H1 (cell line): ENCODE results near the gene PANX2. TPM values are rescaled to one million over a fixed set of nuclear protein-coding genes. Genes with fewer than 3 reads are reported as not detected.

Experiments
- CTCF ChIA-PET: fragments of 300-600 bp; sonication (Branson Sonifier 250); formaldehyde crosslinking; loops from one replicate; lab custom pipeline; 2021; ENCODE audit not compliant: partially characterized antibody; lab: Charles Lee
- POLR2A ChIA-PET: fragments of 300-600 bp; sonication (Branson Sonifier 250); formaldehyde crosslinking; loops from one replicate; lab custom pipeline; 2021; ENCODE audit warnings: inconsistent platforms; ENCODE audit not compliant: partially characterized antibody; lab: Charles Lee
- DNase-seq, 2 experiments: peaks; one replicate each; pipeline versions ENCODE4 v3.0.0 to v3.0.0-alpha.2; 2010 to 2022; ENCODE audit warnings: low spot score in 2 of 2, low read depth in 1 of 2, mixed read lengths in 1 of 2
- FAIRE-seq: peaks from 2 replicates; lab custom pipeline; 2011; peaks lifted over from hg19 to GRCh38; lab: Jason Lieb, UNC
- H2AFZ ChIP-seq: 2 replicates; pipeline ENCODE4 v1.8.1; 2012; ENCODE audit warnings: low read length, inconsistent platforms
- H2AK5ac ChIP-seq: 2 replicates; pipeline ENCODE4 v1.6.1; 2013; ENCODE audit warnings: low read depth, low read length
- H2BK120ac ChIP-seq: replicated peaks from 2 replicates; pipeline ENCODE3; 2013; ENCODE audit warnings: low read depth, low read length, inconsistent platforms
- H2BK12ac ChIP-seq: 2 replicates; pipeline ENCODE4 v1.6.1; 2013; ENCODE audit warnings: low read depth, low read length
- H2BK15ac ChIP-seq: 2 replicates; pipeline ENCODE4 v1.6.1; 2013; ENCODE audit warnings: low read length
- H2BK20ac ChIP-seq: 2 replicates; pipeline ENCODE4 v1.6.1; 2013; ENCODE audit warnings: low read length
- H2BK5ac ChIP-seq: 2 replicates; pipeline ENCODE4 v1.6.1; 2013; ENCODE audit warnings: low read depth, low read length
- H3K14ac ChIP-seq: 2 replicates; pipeline ENCODE4 v1.6.1; 2013; ENCODE audit warnings: inconsistent platforms; ENCODE audit not compliant: insufficient read length
- H3K18ac ChIP-seq: 2 replicates; pipeline ENCODE4 v1.6.1; 2013; ENCODE audit warnings: low read length; ENCODE audit errors: extremely low read depth
- H3K23ac ChIP-seq: 2 replicates; pipeline ENCODE4 v1.6.1; 2013; ENCODE audit warnings: inconsistent platforms; ENCODE audit not compliant: insufficient read length
- H3K23me2 ChIP-seq: 2 replicates; pipeline ENCODE4 v1.6.1; 2013; ENCODE audit warnings: low read depth, low read length
- H3K27ac ChIP-seq: 2 replicates; pipeline ENCODE4 v1.6.1; 2011; ENCODE audit warnings: low read depth, low read length, inconsistent platforms
- H3K27me3 ChIP-seq, 4 experiments: replicated peaks in 1 of 4; 1 replicate in 1 of 4; 2 replicates in 3 of 4; pipeline versions ENCODE4 v1.6.1 to v1.8.1; 2011 to 2013; ENCODE audit warnings: low read length in 3 of 4, mild to moderate bottlenecking in 3 of 4, inconsistent platforms in 2 of 4, mixed read lengths in 2 of 4, moderate library complexity in 1 of 4; ENCODE audit not compliant: control insufficient read depth in 3 of 4, insufficient read depth in 3 of 4; ENCODE audit errors: extremely low read depth in 1 of 4
- H3K36me3 ChIP-seq, 4 experiments: 2 replicates each; pipeline versions ENCODE4 v1.6.1 to v1.8.1; 2011 to 2013; ENCODE audit warnings: mild to moderate bottlenecking in 4 of 4, low read length in 3 of 4, moderate library complexity in 2 of 4, control low read depth in 1 of 4, inconsistent platforms in 1 of 4; ENCODE audit not compliant: insufficient read depth in 4 of 4, control insufficient read depth in 2 of 4
- H3K4ac ChIP-seq: replicated peaks from 2 replicates; pipeline ENCODE3; 2013; ENCODE audit warnings: low read length, low read depth, mixed read lengths, inconsistent platforms; ENCODE audit not compliant: insufficient read length
- H3K4me1 ChIP-seq, 4 experiments: replicated peaks in 1 of 4; 1 replicate in 1 of 4; 2 replicates in 3 of 4; pipeline versions ENCODE4 v1.6.1 to v1.8.1; 2011 to 2013; ENCODE audit warnings: low read length in 3 of 4, inconsistent platforms in 2 of 4, mixed read lengths in 1 of 4; ENCODE audit not compliant: insufficient read depth in 4 of 4, control insufficient read depth in 3 of 4
- H3K4me2 ChIP-seq, 2 experiments: 2 replicates each; pipeline versions ENCODE4 v1.6.1 to v1.8.1; 2011 to 2013; ENCODE audit warnings: low read depth in 2 of 2, low read length in 2 of 2, control low read depth in 1 of 2, inconsistent platforms in 1 of 2, mild to moderate bottlenecking in 1 of 2; ENCODE audit not compliant: insufficient read depth in 1 of 2
- H3K4me3 ChIP-seq, 4 experiments: fragments of 200-600, 300-600 bp in 1 of 4; sonication (generic), shearing (Covaris generic), sonication (Bioruptor Twin) in 1 of 4; 2 replicates each; pipeline versions ENCODE4 v1.5.1 to v1.8.1; 2011 to 2016; ENCODE audit warnings: low read length in 4 of 4, low read depth in 3 of 4, control low read depth in 2 of 4, inconsistent platforms in 2 of 4, mild to moderate bottlenecking in 2 of 4, mixed read lengths in 1 of 4, moderate library complexity in 1 of 4; ENCODE audit not compliant: insufficient read depth in 2 of 4; ENCODE audit errors: extremely low read depth in 1 of 4
- H3K56ac ChIP-seq: replicated peaks from 2 replicates; pipeline ENCODE3; 2013; ENCODE audit warnings: low read depth, mild to moderate bottlenecking, mixed read lengths, low read length, inconsistent platforms; ENCODE audit not compliant: insufficient read length
- H3K79me1 ChIP-seq: 2 replicates; pipeline ENCODE4 v1.6.1; 2013; ENCODE audit warnings: low read depth, low read length, control low read depth
- H3K79me2 ChIP-seq, 2 experiments: 2 replicates each; pipeline versions ENCODE4 v1.6.1 to v1.8.1; 2012 to 2013; ENCODE audit warnings: low read length in 2 of 2, mild to moderate bottlenecking in 2 of 2, inconsistent platforms in 1 of 2; ENCODE audit not compliant: insufficient read depth in 2 of 2, control insufficient read depth in 1 of 2
- H3K9ac ChIP-seq, 4 experiments: replicated peaks in 1 of 4; 1 replicate in 1 of 4; 2 replicates in 3 of 4; pipeline versions ENCODE4 v1.6.1 to v1.8.1; 2011 to 2013; ENCODE audit warnings: low read depth in 3 of 4, low read length in 3 of 4, control low read depth in 2 of 4, mild to moderate bottlenecking in 2 of 4, moderate library complexity in 2 of 4, inconsistent platforms in 1 of 4; ENCODE audit errors: extremely low read depth in 1 of 4
- H3K9me3 ChIP-seq, 2 experiments: 2 replicates each; pipeline versions ENCODE4 v1.6.1 to v1.8.1; 2012 to 2013; ENCODE audit warnings: mild to moderate bottlenecking in 2 of 2, moderate library complexity in 2 of 2, control low read depth in 1 of 2, inconsistent platforms in 1 of 2, low read depth in 1 of 2, low read length in 1 of 2, mixed read lengths in 1 of 2; ENCODE audit not compliant: insufficient read depth in 2 of 2
- H4K20me1 ChIP-seq, 2 experiments: replicated peaks in 1 of 2; 2 replicates each; pipeline versions ENCODE3 to v1.8.1; 2011 to 2013; ENCODE audit warnings: inconsistent platforms in 2 of 2, low read length in 2 of 2, mild to moderate bottlenecking in 1 of 2; ENCODE audit not compliant: insufficient read depth in 2 of 2, control insufficient read depth in 1 of 2
- H4K5ac ChIP-seq: 2 replicates; pipeline ENCODE4 v1.6.1; 2013; ENCODE audit warnings: low read length, low read depth, mixed read lengths, inconsistent platforms; ENCODE audit not compliant: insufficient read length
- H4K8ac ChIP-seq: 2 replicates; pipeline ENCODE4 v1.8.0; 2013; ENCODE audit warnings: mild to moderate bottlenecking, moderate library complexity, low read length, inconsistent platforms; ENCODE audit not compliant: insufficient read depth; ENCODE audit errors: extremely low read depth
- H4K91ac ChIP-seq: replicated peaks from 2 replicates; pipeline ENCODE3; 2013; ENCODE audit warnings: low read length, mixed read lengths, inconsistent platforms; ENCODE audit not compliant: insufficient read length
- CHD1 ChIP-seq: IDR thresholded peaks from 2 replicates; pipeline ENCODE4 v1.6.1; 2012; ENCODE audit warnings: low read depth, low read length, improper control_type of control experiment
- EP300 ChIP-seq, 2 experiments: IDR thresholded peaks; 1 replicate in 1 of 2; 2 replicates in 1 of 2; pipeline ENCODE4 v1.6.1; 2011 to 2012; ENCODE audit warnings: low read depth in 2 of 2, low read length in 2 of 2, mild to moderate bottlenecking in 2 of 2, borderline replicate concordance in 1 of 2, inconsistent platforms in 1 of 2, moderate library complexity in 1 of 2
- NRF1 ChIP-seq: IDR thresholded peaks from 2 replicates; pipeline ENCODE4 v1.6.1; 2011; ENCODE audit warnings: mild to moderate bottlenecking, low read depth, low read length, improper control_type of control experiment
- PHF8 ChIP-seq: fragments of 200-600 bp; sonication (generic); conservative IDR thresholded peaks from 2 replicates; pipeline ENCODE4 v1.7.1; 2012; ENCODE audit warnings: low read depth, mild to moderate bottlenecking, inconsistent platforms, low read length, moderate library complexity
- POLR2A ChIP-seq, 2 experiments: IDR thresholded peaks; 1 replicate in 1 of 2; 2 replicates in 1 of 2; pipeline ENCODE4 v1.6.1; 2011; ENCODE audit warnings: low read depth in 2 of 2, low read length in 2 of 2, mild to moderate bottlenecking in 2 of 2; ENCODE audit errors: control extremely low read depth in 1 of 2
- RAD21 ChIP-seq, 2 experiments: IDR thresholded peaks in 1 of 2; conservative IDR thresholded peaks in 1 of 2; 2 replicates each; pipeline ENCODE4 v1.6.1; 2011; ENCODE audit warnings: low read depth in 2 of 2, low read length in 2 of 2, improper control_type of control experiment in 1 of 2, inconsistent platforms in 1 of 2, mild to moderate bottlenecking in 1 of 2, moderate library complexity in 1 of 2
- SIRT6 ChIP-seq: IDR thresholded peaks from one replicate; pipeline ENCODE4 v1.7.1; 2012; ENCODE audit warnings: low read length, inconsistent platforms
- SIX5 ChIP-seq: IDR thresholded peaks from 2 replicates; pipeline ENCODE4 v1.6.1; 2011; ENCODE audit warnings: mild to moderate bottlenecking, low read depth, low read length
- TAF7 ChIP-seq: optimal IDR thresholded peaks from 2 replicates; pipeline ENCODE3; 2011; ENCODE audit warnings: low read depth, mild to moderate bottlenecking, inconsistent platforms, low read length, moderate library complexity, borderline replicate concordance
- USF2 ChIP-seq: IDR thresholded peaks from 2 replicates; pipeline ENCODE4 v1.6.1; 2011; ENCODE audit warnings: low read length, improper control_type of control experiment
- YY1 ChIP-seq: IDR thresholded peaks from 2 replicates; pipeline ENCODE4 v1.6.1; 2011; ENCODE audit warnings: low read depth, mild to moderate bottlenecking, low read length
- WGBS, 2 experiments: shearing (Covaris generic) in 1 of 2; methylation state at CpG; one replicate each; pipeline versions ENCODE4 v1.1.6 to v1.1.7; 2013 to 2015; ENCODE audit warnings: low lambda C conversion rate in 2 of 2, mixed read lengths in 2 of 2, inconsistent platforms in 1 of 2, low coverage in 1 of 2, missing lambda C conversion rate in 1 of 2; ENCODE audit not compliant: insufficient replicate concordance in 2 of 2, insufficient coverage in 1 of 2, insufficient read length in 1 of 2; ENCODE audit errors: extremely low coverage in 1 of 2, missing lambda C conversion rate in 1 of 2; 5-methylcytosine and 5-hydroxymethylcytosine counted together
- polyA plus RNA-seq, 7 experiments: library from polyadenylated mRNA; depleted of rRNA in 3 of 7; stranded (reverse) in 5 of 7; unstranded in 2 of 7; fragments of >200 nt in 5 of 7; fragments of 200-250 nt in 2 of 7; gene quantifications; 1 replicate in 5 of 7; 2 replicates in 1 of 7; 4 replicates in 1 of 7; pipeline versions ENCODE4 v1.2.1 to v1.2.3, GENCODE V29; 2011 to 2013; ENCODE audit warnings: missing spikeins in 2 of 7, mixed read lengths in 2 of 7
- total RNA-seq: library from RNA; stranded (reverse); fragmentation: NEBNext Ultra II Directional; extraction: Animal tissue kit (Norgen Biotek cat#: 25700); gene quantifications from 2 replicates; pipeline ENCODE4 v1.2.1, GENCODE V29; 2021

PANX2 gene
- total and polyA plus RNA-seq, 2 of the 8 experiments (the other 6 are each of a cell fraction or from before 2014, with no cell fraction given): 3.5 to 5.0 TPM

- Histone ChIP-seq H4K20me1 (peaks cover 7 to 32% of the 10 kb centered on the region in 2 experiments), H4K5ac (no peak overlapping the region), H2BK12ac (no peak overlapping the region; the same call in 1 of the 2 replicates), H4K91ac (no peak overlapping the region), H3K4me3 (no peak overlapping the region), H3K4ac (no peak overlapping the region), H3K23me2 (no peaks in the 10 kb centered on the region), H3K56ac (no peak overlapping the region), H2BK15ac (no peak overlapping the region), H4K8ac (0 out of 2 replicates have a peak overlapping the region, but pooled peaks have one; percentile 25), H2BK5ac (no peak overlapping the region), H3K4me2 (no peak overlapping the region), H2AK5ac (no peak overlapping the region), H2BK20ac (no peak overlapping the region), H3K4me1 (peaks cover 0 to 11% (median 2%) of the 10 kb centered on the region in 4 experiments; a peak in 3 of 7 replicates), H2BK120ac (no peak overlapping the region), H3K9me3 (no peaks in the 10 kb centered on the region; a peak in 1 of 4 replicates), H3K14ac (no peak overlapping the region), H3K9ac (no peak overlapping the region), H3K27ac (no peak overlapping the region), H3K79me2 (no peaks in the 10 kb centered on the region; a peak in 1 of 4 replicates), H3K27me3 (no peaks in the 10 kb centered on the region), H2AFZ (no peak overlapping the region), H3K18ac (no peak overlapping the region; the same call in 1 of the 2 replicates), H3K23ac (no peak overlapping the region), H3K79me1 (peaks cover 2% of the 10 kb centered on the region; the same call in 1 of the 2 replicates), H3K36me3 (peaks cover 5 to 43% (median 28%) of the 10 kb centered on the region in 4 experiments)
- no peak for FAIRE-seq
- ChIA-PET POLR2A (interaction anchor here (0.7 to 2.9 kb wide), 9 partner anchors 8 to 447 kb away, joined by 3 to 9 read pairs (median 3); no protein-coding TSS in a partner anchor), CTCF (interaction anchor here (0.6 to 2.4 kb wide), 10 partner anchors 11 to 344 kb away, joined by 3 to 6 read pairs (median 4); partner anchors contain the start of gene SYCE3)
- DNase-seq: peak; percentile 25 to 76
- 86% methylated on average over 34 of the region's 42 CpGs; no CpG with 5 or more reads in 1 of the 2 experiments for WGBS, 2 experiments
- TF ChIP-seq SIX5 (no peak), EP300 (IDR thresholded peaks at IDR 0.05; ENCODE audit: borderline replicate concordance in 1 of 2, low read depth in 2 of 2, low read length in 2 of 2) (no peak), SIRT6 (no peak), RAD21 (IDR thresholded peaks at IDR 0.05 in 1 of 2, conservative IDR thresholded peaks at IDR 0.05 in 1 of 2; ENCODE audit: low read depth in 2 of 2, low read length in 2 of 2) (no peak), USF2 (peak; percentile 77), TAF7 (no peak), POLR2A (IDR thresholded peaks at IDR 0.05; ENCODE audit: control extremely low read depth in 1 of 2, low read depth in 2 of 2, low read length in 2 of 2) (no peak; a peak in 1 of 3 replicates), PHF8 (no peak), YY1 (no peak), CHD1 (no peak), NRF1 (no peak)
These were observed 48.6 kb downstream of the PANX2 start for GRCh38 chr22:50218996-50219727.
